Osteocyte (in vitro differentiated cells): Measurements from ENCODE around the gene TTC7B. TPM values are rescaled to one million over a fixed set of nuclear protein-coding genes. Genes with fewer than 3 reads are reported as not detected.
A peak's percentile ranks its signal among the peaks of the same experiment; 100 is the strongest.

ENCODE experiments used
- DNase-seq: peaks from one replicate; pipeline ENCODE4 v3.0.0; 2021; ENCODE audit warnings: mixed read lengths; ENCODE audit not compliant: unreplicated experiment; ENCODE audit errors: extremely low spot score
- H3K27ac Mint-ChIP-seq: one replicate; pipeline ENCODE4 v1.8.0; 2021; ENCODE audit warnings: mild to moderate bottlenecking, mixed read lengths; ENCODE audit not compliant: unreplicated experiment
- H3K27me3 Mint-ChIP-seq: one replicate; pipeline ENCODE4 v1.8.0; 2021; ENCODE audit warnings: mixed read lengths; ENCODE audit not compliant: unreplicated experiment
- H3K36me3 Mint-ChIP-seq: one replicate; pipeline ENCODE4 v1.8.0; 2021; ENCODE audit warnings: mixed read lengths; ENCODE audit not compliant: unreplicated experiment
- H3K4me1 Mint-ChIP-seq: one replicate; pipeline ENCODE4 v1.8.0; 2021; ENCODE audit warnings: mixed read lengths; ENCODE audit not compliant: unreplicated experiment
- H3K4me3 Mint-ChIP-seq: one replicate; pipeline ENCODE4 v1.8.0; 2021; ENCODE audit warnings: mild to moderate bottlenecking, moderate library complexity, mixed read lengths; ENCODE audit not compliant: unreplicated experiment
- H3K9me3 Mint-ChIP-seq: one replicate; pipeline ENCODE4 v1.8.0; 2021; ENCODE audit warnings: mixed read lengths; ENCODE audit not compliant: unreplicated experiment
- CTCF ChIP-seq: fragments of 200-600 bp; sonication (generic); IDR thresholded peaks from 2 replicates; pipeline ENCODE4 v1.5.0; 2021; ENCODE audit warnings: antibody characterized with exemption, mild to moderate bottlenecking, moderate library complexity
- total RNA-seq: library from RNA; stranded (reverse); gene quantifications from 2 replicates; pipeline ENCODE4 v1.2.1, GENCODE V29; 2021

Gene TTC7B
- total RNA-seq, 1 donor from 2014 or later, result 43.2 TPM

GRCh38 chr14:90703841-90704737 is 112.1 kb downstream of the TTC7B start:
- Mint-ChIP-seq H3K27ac (no peak overlapping the region), H3K36me3 (no peaks in the 10 kb centered on the region), H3K4me3 (no peak overlapping the region), H3K4me1 (peaks cover under 1% of the 10 kb centered on the region), H3K27me3 (no peaks in the 10 kb centered on the region), H3K9me3 (no peaks in the 10 kb centered on the region)
- TF ChIP-seq CTCF, result no peak
- no peak for DNase-seq

- Mint-ChIP-seq H3K9me3 (no peaks in the 10 kb centered on the region), H3K27ac (no peak overlapping the region), H3K36me3 (no peaks in the 10 kb centered on the region), H3K4me1 (peaks cover 18% of the 10 kb centered on the region), H3K27me3 (no peaks in the 10 kb centered on the region), H3K4me3 (no peak overlapping the region)
- no peak for TF ChIP-seq CTCF
- no peak for DNase-seq
These were observed 115.1 kb downstream of the TTC7B start for GRCh38 chr14:90700933-90701776.

GRCh38 chr14:90699016-90699415 is 117.2 kb downstream of the TTC7B start:
- Mint-ChIP-seq H3K4me3 (no peak overlapping the region), H3K27me3 (no peaks in the 10 kb centered on the region), H3K27ac (peak overlapping the region; percentile 79), H3K36me3 (no peaks in the 10 kb centered on the region), H3K9me3 (no peaks in the 10 kb centered on the region), H3K4me1 (peaks cover 18% of the 10 kb centered on the region)
- no peak for DNase-seq
- TF ChIP-seq CTCF, result no peak

GRCh38 chr14:90698379-90698869 is 117.8 kb downstream of the TTC7B start:
- no peak for TF ChIP-seq CTCF
- H3K36me3 Mint-ChIP-seq, result no peaks in the 10 kb centered on the region
- H3K9me3 Mint-ChIP-seq, result no peaks in the 10 kb centered on the region
- H3K4me1 Mint-ChIP-seq, result peaks cover 18% of the 10 kb centered on the region
- H3K4me3 Mint-ChIP-seq, result no peak overlapping the region
- no peaks in the 10 kb centered on the region for H3K27me3 Mint-ChIP-seq
- no peak for DNase-seq
- H3K27ac Mint-ChIP-seq, result peak overlapping the region; percentile 79
